AG04450 (cell line): ENCODE measurements around the gene ERVH48-1. TPM values are rescaled to one million over a fixed set of nuclear protein-coding genes. Genes with fewer than 3 reads are reported as not detected.
A peak's percentile ranks its signal among the peaks of the same experiment; 100 is the strongest.
"Not testable (repeated sequence)": the region's sequence is repeated elsewhere in the genome, so short reads cannot be mapped to it uniquely, and the experiment has no call there.

Source experiments
- CTCF ChIA-PET: fragments of 300-600, 350-600 bp; formaldehyde crosslinking; extraction: SDS; loops from one replicate; lab custom pipeline; 2022; ENCODE audit warnings: antibody characterized with exemption, inconsistent platforms; lab: Charles Lee
- POLR2A ChIA-PET: fragments of 350-600 bp; formaldehyde crosslinking; extraction: SDS; loops from one replicate; lab custom pipeline; 2021; ENCODE audit warnings: antibody characterized with exemption, inconsistent platforms; lab: Yijun Ruan, JAX
- DNase-seq: peaks from one replicate; pipeline ENCODE4 v3.0.0-alpha.2; 2011; ENCODE audit warnings: low read depth, low spot score
- H3K27ac ChIP-seq: one replicate; pipeline ENCODE4 v1.5.1; 2012; ENCODE audit warnings: low read depth, low read length, control low read depth
- H3K27me3 ChIP-seq: one replicate; pipeline ENCODE4 v1.6.0; 2012; ENCODE audit warnings: low read length; ENCODE audit not compliant: control insufficient read depth, insufficient read depth
- H3K4me3 ChIP-seq: 2 replicates; pipeline ENCODE4 v1.5.1; 2011; ENCODE audit warnings: mild to moderate bottlenecking, low read depth, low read length, control low read depth
- H3K9me3 ChIP-seq: 2 replicates; pipeline ENCODE4 v1.5.1; 2012; ENCODE audit warnings: low read length; ENCODE audit not compliant: control insufficient read depth, insufficient read depth
- polyA plus RNA-seq: library from polyadenylated mRNA; depleted of rRNA; stranded (reverse); fragments of >200 nt; gene quantifications from 2 replicates; pipeline ENCODE4 v1.2.3, GENCODE V29; 2011
- TF ChIP-seq, protein P1 (sequence below): IDR thresholded peaks from 2 replicates; pipeline ENCODE4 v1.5.1; 2011; ENCODE audit warnings: low read depth, low read length, control low read depth, inconsistent platforms

ERVH48-1 gene
- polyA plus RNA-seq, 1 experiment: not detected

DNA sequence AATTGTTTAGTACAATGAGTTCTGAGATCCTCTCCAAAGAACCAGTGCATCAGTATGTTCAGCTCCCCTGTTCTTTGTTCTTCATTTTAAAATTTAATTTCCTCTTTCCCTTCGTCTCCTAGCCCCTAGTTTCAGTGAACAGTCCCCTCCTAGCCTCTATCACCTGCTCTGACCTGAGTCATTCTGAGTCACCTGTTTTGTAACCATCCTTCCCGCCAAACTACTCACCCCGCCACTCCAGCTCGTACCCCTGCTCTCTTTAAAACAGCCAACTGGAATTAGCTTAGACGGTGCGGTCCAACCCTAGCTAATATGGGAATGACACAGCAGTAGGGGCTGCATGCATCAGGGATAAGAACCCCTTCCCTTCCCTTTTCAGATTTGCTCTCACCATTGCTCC lies 16.8 kb upstream of the ERVH48-1 start:
- Histone ChIP-seq H3K27me3 (peaks cover 2% of the 10 kb centered on the region), H3K4me3 (no peak overlapping the region), H3K9me3 (peaks cover 4% of the 10 kb centered on the region; the same call in 1 of the 2 replicates), H3K27ac (no peak overlapping the region)
- POLR2A ChIA-PET: no interaction called here
- CTCF ChIA-PET: no interaction called here
- TF ChIP-seq, protein P1, sequence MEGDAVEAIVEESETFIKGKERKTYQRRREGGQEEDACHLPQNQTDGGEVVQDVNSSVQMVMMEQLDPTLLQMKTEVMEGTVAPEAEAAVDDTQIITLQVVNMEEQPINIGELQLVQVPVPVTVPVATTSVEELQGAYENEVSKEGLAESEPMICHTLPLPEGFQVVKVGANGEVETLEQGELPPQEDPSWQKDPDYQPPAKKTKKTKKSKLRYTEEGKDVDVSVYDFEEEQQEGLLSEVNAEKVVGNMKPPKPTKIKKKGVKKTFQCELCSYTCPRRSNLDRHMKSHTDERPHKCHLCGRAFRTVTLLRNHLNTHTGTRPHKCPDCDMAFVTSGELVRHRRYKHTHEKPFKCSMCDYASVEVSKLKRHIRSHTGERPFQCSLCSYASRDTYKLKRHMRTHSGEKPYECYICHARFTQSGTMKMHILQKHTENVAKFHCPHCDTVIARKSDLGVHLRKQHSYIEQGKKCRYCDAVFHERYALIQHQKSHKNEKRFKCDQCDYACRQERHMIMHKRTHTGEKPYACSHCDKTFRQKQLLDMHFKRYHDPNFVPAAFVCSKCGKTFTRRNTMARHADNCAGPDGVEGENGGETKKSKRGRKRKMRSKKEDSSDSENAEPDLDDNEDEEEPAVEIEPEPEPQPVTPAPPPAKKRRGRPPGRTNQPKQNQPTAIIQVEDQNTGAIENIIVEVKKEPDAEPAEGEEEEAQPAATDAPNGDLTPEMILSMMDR: no peak
- DNase-seq: no peak

GRCh38 chr21:42941696-42942085 lies 16.3 kb upstream of the ERVH48-1 start:
- POLR2A ChIA-PET: no interaction called here
- Histone ChIP-seq H3K27me3 (no peaks in the 10 kb centered on the region), H3K4me3 (no peak overlapping the region), H3K27ac (no peak overlapping the region), H3K9me3 (peaks cover 4% of the 10 kb centered on the region; the same call in 1 of the 2 replicates)
- CTCF ChIA-PET: no interaction called here
- DNase-seq: no peak
- TF ChIP-seq, protein P1: no peak

DNA sequence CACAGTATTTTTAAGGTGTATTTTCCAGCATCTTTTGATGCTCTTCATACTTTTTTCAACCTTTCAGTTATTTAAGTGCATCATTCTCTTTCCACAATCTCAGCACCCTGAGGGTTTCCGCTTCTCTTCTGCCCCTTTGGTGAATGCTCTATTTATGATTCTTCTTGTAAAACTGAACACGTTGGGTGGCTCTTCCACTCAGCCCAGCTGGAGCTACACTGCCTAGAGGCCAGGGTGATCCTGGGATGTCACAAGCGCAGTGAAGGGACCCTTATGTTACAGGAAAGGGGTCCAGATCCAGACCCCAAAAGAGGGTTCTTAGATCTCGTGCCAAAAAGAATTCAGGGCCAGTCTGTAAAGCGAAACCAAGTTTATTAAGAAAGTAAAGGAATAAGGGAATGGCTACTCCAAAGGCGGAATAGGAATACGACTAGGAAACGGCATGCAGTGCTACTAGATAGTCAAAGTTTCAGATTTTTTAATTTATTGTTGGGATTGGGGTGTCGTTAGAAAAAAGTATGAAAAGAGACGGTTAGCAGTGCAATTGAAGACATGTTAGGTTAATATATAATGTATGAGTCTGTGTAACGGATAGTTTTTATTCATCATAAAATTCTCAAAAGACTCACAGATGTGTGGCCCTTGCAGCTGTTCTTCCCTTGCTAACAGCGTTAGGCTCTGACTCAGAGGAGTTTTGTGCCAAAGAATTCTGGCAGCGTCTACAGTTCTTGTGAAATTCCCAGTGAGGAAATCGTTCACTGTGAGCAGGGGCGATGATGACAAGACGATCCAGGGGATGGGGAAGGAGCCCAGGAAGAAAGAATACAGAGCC lies 14.4 kb upstream of the ERVH48-1 start:
- H3K4me3 ChIP-seq: peak overlapping the region; percentile 52
- POLR2A ChIA-PET: interaction anchor here (0.6 kb wide), 1 partner anchor 17 kb away, joined by 9 read pairs; no protein-coding TSS in a partner anchor
- peaks cover 4% of the 10 kb centered on the region; the same call in 1 of the 2 replicates for H3K9me3 ChIP-seq
- DNase-seq: peak; percentile 91
- H3K27me3 ChIP-seq: no peaks in the 10 kb centered on the region
- CTCF ChIA-PET: no interaction called here
- TF ChIP-seq, protein P1: no peak
- H3K27ac ChIP-seq: peak overlapping the region; percentile 97

- POLR2A ChIA-PET, DNase-seq: not testable (repeated sequence)
These were observed 13.2 kb upstream of the ERVH48-1 start for GRCh38 chr21:42938606-42938995.

GRCh38 chr21:42937960-42938605 lies 12.7 kb upstream of the ERVH48-1 start:
- DNase-seq: no peak
- Histone ChIP-seq H3K9me3 (peaks cover 4% of the 10 kb centered on the region; the same call in 1 of the 2 replicates), H3K27ac (no peak overlapping the region), H3K4me3 (no peak overlapping the region), H3K27me3 (no peaks in the 10 kb centered on the region)
- ChIA-PET POLR2A (interaction anchor here (0.5 kb wide), 1 partner anchor 48 kb away, joined by 4 read pairs; no protein-coding TSS in a partner anchor), CTCF (no interaction called here)
- TF ChIP-seq, protein P1: no peak

More at GRCh38 chr21:42938606-42938995, 13.2 kb upstream of the ERVH48-1 start:
- H3K4me3 ChIP-seq, CTCF ChIA-PET, H3K9me3 ChIP-seq, H3K27me3 ChIP-seq, H3K27ac ChIP-seq: not testable (repeated sequence)

DNA sequence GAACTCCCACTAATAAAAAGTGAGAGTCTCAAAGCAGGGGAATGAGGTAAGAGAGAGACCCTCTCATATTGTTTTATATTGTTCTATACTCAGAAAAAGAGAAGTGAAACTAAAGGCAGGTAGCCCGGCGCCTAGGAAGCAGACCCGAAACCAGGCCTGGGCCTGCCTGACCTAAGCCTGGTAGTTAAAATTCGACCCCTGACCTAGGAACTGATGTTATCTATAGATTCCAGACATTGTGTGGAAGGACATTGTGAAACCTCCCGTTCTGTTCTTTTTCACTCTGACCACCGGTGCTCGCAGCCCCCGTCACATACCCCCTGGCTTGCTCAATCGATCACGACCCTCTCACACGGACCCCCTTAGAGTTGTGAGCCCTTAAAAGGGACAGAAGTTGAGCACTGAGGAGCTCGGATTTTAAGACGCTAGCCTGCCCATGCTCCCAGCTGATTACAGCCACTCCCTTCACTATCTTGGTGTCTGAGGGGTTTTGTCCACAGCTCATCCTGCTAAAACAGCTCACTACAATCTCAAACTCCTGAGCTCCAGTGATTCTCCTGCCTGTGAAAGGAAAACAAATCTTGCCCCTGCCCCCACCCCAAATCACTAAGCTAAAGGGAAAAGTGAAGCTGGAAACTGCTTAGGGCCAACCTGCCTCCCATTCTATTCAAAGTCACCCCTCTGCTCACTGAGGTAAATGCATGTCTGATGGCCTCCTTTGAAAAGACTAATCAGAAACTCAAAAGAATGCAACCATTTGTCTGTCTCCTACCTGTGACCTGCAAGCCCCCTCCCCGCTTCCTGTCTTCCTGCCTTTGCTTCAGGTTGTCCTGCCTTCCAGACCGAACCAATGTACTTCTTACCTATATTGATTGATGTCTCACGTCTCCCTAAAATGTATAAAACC lies 11.9 kb upstream of the ERVH48-1 start:
- not testable (repeated sequence) for DNase-seq, H3K4me3 ChIP-seq

GRCh38 chr21:42936360-42936759 lies 10.9 kb upstream of the ERVH48-1 start:
- H3K9me3 ChIP-seq, DNase-seq, POLR2A ChIA-PET, H3K27ac ChIP-seq, H3K4me3 ChIP-seq, H3K27me3 ChIP-seq, CTCF ChIA-PET: not testable (repeated sequence)

More for the DNA sequence above, 11.9 kb upstream of the ERVH48-1 start:
- H3K27me3 ChIP-seq, CTCF ChIA-PET, H3K27ac ChIP-seq, H3K9me3 ChIP-seq: not testable (repeated sequence)
- POLR2A ChIA-PET: interaction anchor here (0.5 kb wide), 1 partner anchor 48 kb away, joined by 4 read pairs; no protein-coding TSS in a partner anchor
